MCF 10A (cell line): Measurements from ENCODE around the gene TMPRSS9. TPM values are rescaled to one million over a fixed set of nuclear protein-coding genes. Genes with fewer than 3 reads are reported as not detected.

Source experiments
- BruUV-seq: library from RNA; stranded (reverse); fragments of 400-500 nt; replicated peaks from 2 replicates; lab custom pipeline; 2021; lab: Mats Ljungman, UMichigan
- CTCF ChIA-PET: fragments of 300-600 bp; sonication (Branson Sonifier 250); formaldehyde crosslinking; extraction: SDS; loops from one replicate; lab custom pipeline; 2021; ENCODE audit warnings: antibody characterized with exemption, inconsistent platforms; lab: Yijun Ruan, JAX
- POLR2A ChIA-PET: fragments of 300-600, 350-650 bp; sonication (Branson Sonifier 250); formaldehyde crosslinking; extraction: SDS; loops from one replicate; lab custom pipeline; 2020; ENCODE audit warnings: antibody characterized with exemption, inconsistent platforms; lab: Yijun Ruan, JAX
- DNase-seq: peaks from one replicate; pipeline ENCODE4 v3.0.0-alpha.2; 2018; ENCODE audit not compliant: unreplicated experiment
- H3K27ac Mint-ChIP-seq: one replicate; pipeline ENCODE4 v1.8.0; 2022; ENCODE audit warnings: mild to moderate bottlenecking, low read depth, mixed read lengths; ENCODE audit not compliant: unreplicated experiment
- H3K27me3 Mint-ChIP-seq: one replicate; pipeline ENCODE4 v1.8.0; 2022; ENCODE audit warnings: mixed read lengths; ENCODE audit not compliant: insufficient read depth, unreplicated experiment
- H3K36me3 Mint-ChIP-seq: one replicate; pipeline ENCODE4 v1.8.0; 2022; ENCODE audit warnings: mild to moderate bottlenecking, moderate library complexity, mixed read lengths; ENCODE audit not compliant: insufficient read depth, unreplicated experiment
- H3K4me1 Mint-ChIP-seq: one replicate; pipeline ENCODE4 v1.8.0; 2022; ENCODE audit warnings: mixed read lengths; ENCODE audit not compliant: insufficient read depth, unreplicated experiment
- H3K4me3 Mint-ChIP-seq: one replicate; pipeline ENCODE4 v1.8.0; 2022; ENCODE audit warnings: mild to moderate bottlenecking, moderate library complexity, mixed read lengths; ENCODE audit not compliant: unreplicated experiment
- H3K9me3 Mint-ChIP-seq: one replicate; pipeline ENCODE4 v1.8.0; 2022; ENCODE audit warnings: mixed read lengths; ENCODE audit not compliant: unreplicated experiment
- CTCF ChIP-seq: fragments of 200-600 bp; IDR thresholded peaks from one replicate; pipeline ENCODE4 v1.8.0; 2022; ENCODE audit warnings: antibody characterized with exemption, mild to moderate bottlenecking; ENCODE audit not compliant: unreplicated experiment
- intact Hi-C: fragments of 100-400 bp; cut with micrococcal nuclease; formaldehyde crosslinking; loops from 2 replicates; pipeline ENCODE4 v1.14.1; 2022
- total RNA-seq: library from RNA; stranded (reverse); gene quantifications from 2 replicates; pipeline ENCODE4 v1.2.3, GENCODE V29; 2022

TMPRSS9 gene
- total RNA-seq, 1 experiment from 2014 or later, result not detected

DNA sequence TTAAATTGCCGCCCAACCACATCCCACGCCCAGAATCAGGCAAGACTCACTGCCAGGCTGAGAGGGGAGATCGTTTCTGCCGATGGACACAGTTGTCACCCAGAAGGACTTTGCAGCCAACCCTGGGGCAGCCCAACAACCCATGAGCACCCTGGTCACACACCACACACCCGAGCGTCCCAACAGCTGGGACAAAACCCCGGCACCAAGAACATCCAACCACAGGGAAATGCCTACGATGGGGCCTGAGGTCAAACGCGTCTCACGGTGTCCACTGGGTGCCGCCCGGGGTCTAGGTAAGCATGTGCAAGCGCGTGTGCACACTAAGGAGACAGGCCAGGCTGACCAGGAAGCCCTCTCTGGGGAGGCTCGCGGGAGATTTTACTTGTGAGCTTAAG lies 83.7 kb downstream of the TMPRSS9 start:
- no peak for TF ChIP-seq CTCF
- Mint-ChIP-seq H3K4me1 (no peaks in the 10 kb centered on the region), H3K27me3 (no peaks in the 10 kb centered on the region), H3K27ac (no peak overlapping the region), H3K4me3 (no peak overlapping the region), H3K9me3 (peaks cover 8% of the 10 kb centered on the region), H3K36me3 (peaks cover 24% of the 10 kb centered on the region)
- no TSS peak for BruUV-seq
- intact Hi-C loops, result no loop called here
- no peak for DNase-seq
- ChIA-PET CTCF (no interaction called here), POLR2A (interaction anchor here (1.1 kb wide), 1 partner anchor 16 kb away, joined by 5 read pairs; the partner anchor contains the start of gene TIMM13)

GRCh38 chr19:2444251-2445002 lies 84.4 kb downstream of the TMPRSS9 start:
- Mint-ChIP-seq H3K4me3 (no peak overlapping the region), H3K9me3 (peaks cover 8% of the 10 kb centered on the region), H3K27me3 (no peaks in the 10 kb centered on the region), H3K27ac (no peak overlapping the region), H3K36me3 (peaks cover 27% of the 10 kb centered on the region), H3K4me1 (no peaks in the 10 kb centered on the region)
- intact Hi-C loops, result no loop called here
- ChIA-PET POLR2A (interaction anchor here (1.1 kb wide), 1 partner anchor 17 kb away, joined by 5 read pairs; the partner anchor contains the start of gene TIMM13), CTCF (no interaction called here)
- no TSS peak for BruUV-seq
- no peak for DNase-seq
- TF ChIP-seq CTCF, result no peak

DNA sequence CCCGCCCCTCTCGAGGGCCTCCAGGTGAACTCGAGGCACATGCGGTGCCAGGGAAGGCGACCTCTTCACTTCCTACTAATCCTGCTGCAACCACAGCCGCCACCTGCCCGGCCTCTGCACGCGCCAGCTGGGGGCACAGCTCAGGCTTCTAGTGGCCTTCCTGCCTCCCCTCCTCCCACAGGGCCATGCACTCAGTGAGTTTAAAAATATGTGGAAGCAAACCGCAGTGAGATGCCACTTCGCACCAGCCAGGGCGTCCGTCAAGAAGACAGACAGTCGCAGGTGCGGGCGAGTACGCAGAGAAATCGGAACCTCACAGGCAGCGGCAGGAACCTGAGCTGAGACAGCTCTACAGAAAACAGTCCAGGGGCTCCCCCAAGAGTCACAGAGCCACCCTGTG lies 86.3 kb downstream of the TMPRSS9 start:
- TF ChIP-seq CTCF, result no peak
- H3K4me1 Mint-ChIP-seq, result no peaks in the 10 kb centered on the region
- ChIA-PET POLR2A (no interaction called here), CTCF (interaction anchor here (0.7 kb wide), 1 partner anchor 190 kb away, joined by 4 read pairs; no protein-coding TSS in a partner anchor)
- H3K27ac Mint-ChIP-seq, result no peak overlapping the region
- intact Hi-C loops, result no loop called here
- DNase-seq, result no peak
- no peaks in the 10 kb centered on the region for H3K9me3 Mint-ChIP-seq
- no peak overlapping the region for H3K4me3 Mint-ChIP-seq
- H3K36me3 Mint-ChIP-seq, result peaks cover 27% of the 10 kb centered on the region
- H3K27me3 Mint-ChIP-seq, result no peaks in the 10 kb centered on the region
- no TSS peak for BruUV-seq

GRCh38 chr19:2449019-2449418 lies 89.0 kb downstream of the TMPRSS9 start:
- no peak for DNase-seq
- intact Hi-C loops, result no loop called here
- H3K27ac Mint-ChIP-seq, result no peak overlapping the region
- CTCF ChIA-PET, result no interaction called here
- TF ChIP-seq CTCF, result no peak
- no peaks in the 10 kb centered on the region for H3K27me3 Mint-ChIP-seq
- no peaks in the 10 kb centered on the region for H3K9me3 Mint-ChIP-seq
- H3K4me1 Mint-ChIP-seq, result no peaks in the 10 kb centered on the region
- POLR2A ChIA-PET, result interaction anchor here (1.1 kb wide), 1 partner anchor 22 kb away, joined by 3 read pairs; the partner anchor contains the start of gene TIMM13
- H3K36me3 Mint-ChIP-seq, result peaks cover 22% of the 10 kb centered on the region
- H3K4me3 Mint-ChIP-seq, result no peak overlapping the region
- BruUV-seq, result no TSS peak
